ENCODE measurements around the gene WDHD1. TPM values are rescaled to one million over a fixed set of nuclear protein-coding genes. Genes with fewer than 3 reads are reported as not detected.
"Not testable (repeated sequence)": the region's sequence is repeated elsewhere in the genome, so short reads cannot be mapped to it uniquely, and the experiment has no call there.

Gene WDHD1, protein sequence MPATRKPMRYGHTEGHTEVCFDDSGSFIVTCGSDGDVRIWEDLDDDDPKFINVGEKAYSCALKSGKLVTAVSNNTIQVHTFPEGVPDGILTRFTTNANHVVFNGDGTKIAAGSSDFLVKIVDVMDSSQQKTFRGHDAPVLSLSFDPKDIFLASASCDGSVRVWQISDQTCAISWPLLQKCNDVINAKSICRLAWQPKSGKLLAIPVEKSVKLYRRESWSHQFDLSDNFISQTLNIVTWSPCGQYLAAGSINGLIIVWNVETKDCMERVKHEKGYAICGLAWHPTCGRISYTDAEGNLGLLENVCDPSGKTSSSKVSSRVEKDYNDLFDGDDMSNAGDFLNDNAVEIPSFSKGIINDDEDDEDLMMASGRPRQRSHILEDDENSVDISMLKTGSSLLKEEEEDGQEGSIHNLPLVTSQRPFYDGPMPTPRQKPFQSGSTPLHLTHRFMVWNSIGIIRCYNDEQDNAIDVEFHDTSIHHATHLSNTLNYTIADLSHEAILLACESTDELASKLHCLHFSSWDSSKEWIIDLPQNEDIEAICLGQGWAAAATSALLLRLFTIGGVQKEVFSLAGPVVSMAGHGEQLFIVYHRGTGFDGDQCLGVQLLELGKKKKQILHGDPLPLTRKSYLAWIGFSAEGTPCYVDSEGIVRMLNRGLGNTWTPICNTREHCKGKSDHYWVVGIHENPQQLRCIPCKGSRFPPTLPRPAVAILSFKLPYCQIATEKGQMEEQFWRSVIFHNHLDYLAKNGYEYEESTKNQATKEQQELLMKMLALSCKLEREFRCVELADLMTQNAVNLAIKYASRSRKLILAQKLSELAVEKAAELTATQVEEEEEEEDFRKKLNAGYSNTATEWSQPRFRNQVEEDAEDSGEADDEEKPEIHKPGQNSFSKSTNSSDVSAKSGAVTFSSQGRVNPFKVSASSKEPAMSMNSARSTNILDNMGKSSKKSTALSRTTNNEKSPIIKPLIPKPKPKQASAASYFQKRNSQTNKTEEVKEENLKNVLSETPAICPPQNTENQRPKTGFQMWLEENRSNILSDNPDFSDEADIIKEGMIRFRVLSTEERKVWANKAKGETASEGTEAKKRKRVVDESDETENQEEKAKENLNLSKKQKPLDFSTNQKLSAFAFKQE
- 10 to 100 TPM; 18.5 to 21.3 (median 20.0) TPM for polyA plus RNA-seq (ENCODE audit: insufficient read length in 3 of 3)

GRCh38 chr14:55026793-55027561 lies at the start of gene WDHD1, which contains the start of gene SOCS4:
Gene WDHD1 (minus strand): TSS chr14:55027099. CDS start chr14:55026787, 312 bp downstream.
Gene SOCS4 (plus strand): TSS chr14:55027236. CDS start chr14:55043042, 15,806 bp downstream.
- DNase-seq (ENCODE audit: low read depth in 3 of 3, low spot score in 2 of 3): peak; percentile 76 to 89 (median 84)

GRCh38 chr14:55075628-55076175 lies 48.8 kb upstream of the WDHD1 start:
- no peak for DNase-seq (ENCODE audit: low read depth in 3 of 3, low spot score in 2 of 3)

- no peak for DNase-seq (ENCODE audit: low read depth in 3 of 3, low spot score in 2 of 3)
Measured at GRCh38 chr14:55074662-55075061, 47.8 kb upstream of the WDHD1 start.

GRCh38 chr14:55073856-55074255 lies 47.0 kb upstream of the WDHD1 start:
- DNase-seq (ENCODE audit: low read depth in 3 of 3, low spot score in 2 of 3): no peak

GRCh38 chr14:55071870-55072640 lies 45.2 kb upstream of the WDHD1 start:
- peak in 1 of 3 donors; percentile 26 for DNase-seq (ENCODE audit: low read depth in 3 of 3, low spot score in 2 of 3)

DNA sequence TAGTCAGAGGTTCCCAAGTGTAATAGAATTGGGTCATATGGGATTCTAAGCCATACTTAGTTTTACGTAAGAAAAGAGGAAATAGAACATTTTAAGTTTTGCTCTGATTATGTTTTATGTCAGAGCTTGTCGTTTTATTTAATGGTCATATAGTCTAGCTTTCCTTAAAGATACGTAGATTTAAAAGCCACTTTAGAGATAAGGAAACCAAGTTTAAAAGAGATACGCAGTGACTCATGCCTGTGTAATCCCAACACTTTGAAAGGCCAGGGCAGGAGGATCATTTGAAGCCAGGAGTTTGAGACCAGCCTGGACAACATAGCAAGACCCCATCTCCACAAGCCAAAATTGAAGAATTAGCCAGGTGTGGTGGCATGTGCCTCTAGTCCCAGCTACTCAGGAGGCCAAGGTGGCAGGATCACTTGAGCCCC lies 44.1 kb upstream of the WDHD1 start:
- DNase-seq (ENCODE audit: low read depth in 3 of 3, low spot score in 2 of 3): no peak

DNA sequence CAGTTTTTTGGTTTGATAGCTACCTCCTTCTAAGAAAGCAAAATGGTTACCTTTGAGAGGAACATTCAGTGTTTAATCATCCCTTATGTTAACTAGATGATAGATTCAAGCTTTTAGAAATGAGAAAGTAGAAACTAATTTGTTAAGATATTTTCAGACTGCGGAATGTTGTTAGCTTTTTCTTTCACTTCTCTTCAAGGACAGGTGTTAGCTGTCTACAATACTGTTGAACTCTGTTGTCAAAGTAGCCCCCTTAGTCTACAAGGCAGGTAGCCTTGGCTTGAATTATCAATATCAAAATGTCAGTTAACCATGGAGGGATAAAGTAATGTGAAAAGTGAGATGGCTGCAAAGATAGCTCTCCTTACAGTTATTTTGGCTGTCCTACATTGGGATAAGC lies 39.3 kb upstream of the WDHD1 start:
- DNase-seq (ENCODE audit: low read depth in 3 of 3, low spot score in 2 of 3): no peak

GRCh38 chr14:55065411-55065810 lies 38.5 kb upstream of the WDHD1 start:
- no peak for DNase-seq (ENCODE audit: low read depth in 3 of 3, low spot score in 2 of 3)

- not testable (repeated sequence) for DNase-seq (ENCODE audit: low read depth in 3 of 3, low spot score in 2 of 3)
Measured at GRCh38 chr14:55064896-55065295, 38.0 kb upstream of the WDHD1 start.

DNA sequence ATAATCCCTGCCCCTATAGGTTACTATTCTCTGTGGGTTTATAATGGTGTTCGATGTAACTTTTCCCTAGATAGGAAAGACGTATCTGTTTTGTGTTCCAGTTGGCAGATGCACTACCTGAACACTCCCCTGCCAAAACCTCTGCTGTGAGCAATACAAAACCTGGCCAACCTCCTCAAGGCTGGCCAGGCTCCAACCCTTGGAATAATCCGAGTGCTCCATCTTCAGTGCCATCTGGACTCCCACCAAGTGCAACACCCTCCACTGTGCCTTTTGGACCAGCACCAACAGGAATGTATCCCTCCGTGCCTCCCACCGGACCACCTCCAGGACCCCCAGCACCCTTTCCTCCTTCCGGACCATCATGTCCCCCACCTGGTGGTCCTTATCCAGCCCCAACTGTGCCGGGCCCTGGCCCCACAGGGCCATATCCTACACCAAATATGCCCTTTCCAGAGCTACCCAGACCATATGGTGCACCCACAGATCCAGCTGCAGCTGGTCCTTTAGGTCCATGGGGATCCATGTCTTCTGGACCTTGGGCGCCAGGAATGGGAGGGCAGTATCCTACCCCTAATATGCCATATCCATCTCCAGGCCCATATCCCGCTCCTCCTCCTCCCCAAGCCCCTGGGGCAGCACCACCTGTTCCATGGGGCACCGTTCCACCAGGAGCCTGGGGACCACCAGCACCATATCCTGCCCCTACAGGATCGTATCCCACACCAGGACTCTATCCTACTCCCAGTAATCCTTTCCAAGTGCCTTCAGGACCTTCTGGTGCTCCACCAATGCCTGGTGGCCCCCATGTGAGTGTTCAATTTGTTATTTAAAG lies 35.8 kb upstream of the WDHD1 start:
- DNase-seq (ENCODE audit: low read depth in 3 of 3, low spot score in 2 of 3): no peak

- no peak for DNase-seq (ENCODE audit: low read depth in 3 of 3, low spot score in 2 of 3)
Measured at GRCh38 chr14:55059333-55059732, 32.4 kb upstream of the WDHD1 start.

DNA sequence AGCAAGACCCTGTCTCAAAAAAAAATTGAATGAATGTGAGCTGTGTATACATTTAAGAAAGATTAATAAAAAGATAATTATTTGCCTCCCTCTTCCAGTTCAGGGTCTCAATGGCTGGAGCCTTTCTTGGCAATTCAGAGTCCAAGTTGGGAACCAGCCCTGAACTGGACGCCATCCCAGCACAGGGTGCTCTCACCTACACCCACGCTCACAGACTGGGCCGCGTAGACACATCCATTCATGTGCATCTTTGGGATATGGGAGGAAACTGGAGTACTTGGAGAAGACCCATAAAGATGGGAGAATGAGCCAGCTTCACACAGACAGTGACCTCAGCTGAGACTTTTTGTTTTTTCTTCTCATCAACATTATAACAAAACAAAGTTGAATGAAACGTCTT lies 31.0 kb upstream of the WDHD1 start:
- no peak for DNase-seq (ENCODE audit: low read depth in 3 of 3, low spot score in 2 of 3)

DNA sequence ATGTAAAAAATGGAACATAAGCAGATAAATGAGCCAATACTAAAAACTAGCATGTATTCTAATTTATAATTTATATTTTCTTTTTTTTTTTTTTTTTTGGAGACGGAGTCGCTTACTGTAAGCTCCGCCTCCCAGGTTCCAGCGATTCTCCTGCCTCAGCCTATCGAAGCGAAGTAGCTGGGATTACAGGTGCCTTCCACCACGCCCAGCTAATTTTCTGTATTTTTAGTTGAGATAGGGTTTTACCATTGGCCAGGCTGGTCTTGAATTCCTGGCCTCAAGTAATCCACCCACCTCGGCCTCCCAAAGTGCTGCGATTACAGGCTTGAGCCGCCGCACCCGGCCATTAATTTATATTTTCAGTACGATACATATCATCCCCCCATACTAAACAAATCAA lies 27.2 kb upstream of the WDHD1 start:
- no peak for DNase-seq (ENCODE audit: low read depth in 3 of 3, low spot score in 2 of 3)

DNA sequence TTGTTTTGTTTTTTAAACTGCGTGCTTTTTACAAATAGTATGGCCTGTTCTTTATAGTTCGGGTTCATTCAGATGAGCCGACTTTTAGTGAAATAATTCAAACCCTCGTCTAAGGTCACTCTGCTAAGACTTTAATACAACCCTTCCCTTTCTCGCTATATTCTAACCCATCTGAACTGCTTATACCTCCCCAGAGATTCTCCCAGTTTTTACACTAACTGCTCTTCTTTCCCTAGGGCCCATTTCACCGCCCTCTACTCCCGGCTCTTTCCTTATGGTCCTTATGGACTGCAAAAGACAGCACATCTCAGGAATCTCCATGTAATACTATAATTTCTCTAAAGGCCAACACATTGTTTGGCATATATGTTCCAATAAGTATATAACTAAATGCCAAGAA lies 26.6 kb upstream of the WDHD1 start:
- no peak for DNase-seq (ENCODE audit: low read depth in 3 of 3, low spot score in 2 of 3)

DNA sequence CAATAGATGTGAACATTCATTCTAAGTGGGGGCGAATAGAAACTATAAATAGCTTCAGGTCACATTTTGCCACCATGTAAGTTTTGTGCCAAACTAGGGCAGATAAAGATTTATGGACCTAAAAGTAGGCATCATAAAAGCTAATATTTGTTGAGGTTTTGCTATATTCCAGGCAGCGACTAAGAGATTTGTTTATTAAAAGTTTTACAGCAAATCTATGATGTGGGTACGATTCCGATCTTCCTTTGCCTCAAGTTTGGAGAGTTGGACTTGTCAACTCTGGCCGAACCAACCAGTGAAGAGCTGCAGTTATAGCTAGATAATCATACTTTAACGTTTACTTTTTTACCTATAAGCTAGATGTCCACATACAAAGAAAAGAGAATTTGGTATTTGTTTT lies 26.1 kb upstream of the WDHD1 start:
- no peak for DNase-seq (ENCODE audit: low read depth in 3 of 3, low spot score in 2 of 3)

DNA sequence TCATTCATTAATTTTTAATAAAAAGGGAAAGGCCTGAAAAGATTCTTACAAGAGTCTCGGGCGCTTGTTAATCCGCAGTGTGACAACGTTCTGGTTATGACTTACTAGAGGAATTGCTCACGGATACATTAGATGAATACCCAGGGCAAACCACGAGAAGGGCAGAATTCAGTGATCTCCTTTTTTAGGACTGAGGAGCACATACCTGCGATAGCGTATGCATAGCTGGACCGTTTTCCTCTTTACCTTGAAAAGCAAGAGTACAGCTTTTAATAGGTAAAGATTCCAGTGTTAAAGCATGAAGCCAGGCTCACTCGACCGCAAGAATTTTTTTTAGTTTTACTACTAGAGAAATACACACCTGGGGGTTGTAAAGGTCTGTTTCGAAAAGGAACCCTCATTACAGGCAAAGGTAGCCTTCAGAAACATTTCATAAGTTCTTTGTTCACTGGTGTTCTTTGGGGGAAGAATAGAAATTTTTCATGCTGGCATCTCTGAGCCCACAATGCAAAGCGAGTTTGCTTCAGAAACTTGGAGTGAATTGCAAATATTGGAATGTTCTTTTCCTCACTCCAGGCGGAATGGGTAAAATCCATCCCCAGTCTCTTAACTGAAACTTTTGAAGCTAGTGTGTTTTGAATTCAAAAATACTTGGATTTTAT lies 25.5 kb upstream of the WDHD1 start:
- no peak for DNase-seq (ENCODE audit: low read depth in 3 of 3, low spot score in 2 of 3)

DNA sequence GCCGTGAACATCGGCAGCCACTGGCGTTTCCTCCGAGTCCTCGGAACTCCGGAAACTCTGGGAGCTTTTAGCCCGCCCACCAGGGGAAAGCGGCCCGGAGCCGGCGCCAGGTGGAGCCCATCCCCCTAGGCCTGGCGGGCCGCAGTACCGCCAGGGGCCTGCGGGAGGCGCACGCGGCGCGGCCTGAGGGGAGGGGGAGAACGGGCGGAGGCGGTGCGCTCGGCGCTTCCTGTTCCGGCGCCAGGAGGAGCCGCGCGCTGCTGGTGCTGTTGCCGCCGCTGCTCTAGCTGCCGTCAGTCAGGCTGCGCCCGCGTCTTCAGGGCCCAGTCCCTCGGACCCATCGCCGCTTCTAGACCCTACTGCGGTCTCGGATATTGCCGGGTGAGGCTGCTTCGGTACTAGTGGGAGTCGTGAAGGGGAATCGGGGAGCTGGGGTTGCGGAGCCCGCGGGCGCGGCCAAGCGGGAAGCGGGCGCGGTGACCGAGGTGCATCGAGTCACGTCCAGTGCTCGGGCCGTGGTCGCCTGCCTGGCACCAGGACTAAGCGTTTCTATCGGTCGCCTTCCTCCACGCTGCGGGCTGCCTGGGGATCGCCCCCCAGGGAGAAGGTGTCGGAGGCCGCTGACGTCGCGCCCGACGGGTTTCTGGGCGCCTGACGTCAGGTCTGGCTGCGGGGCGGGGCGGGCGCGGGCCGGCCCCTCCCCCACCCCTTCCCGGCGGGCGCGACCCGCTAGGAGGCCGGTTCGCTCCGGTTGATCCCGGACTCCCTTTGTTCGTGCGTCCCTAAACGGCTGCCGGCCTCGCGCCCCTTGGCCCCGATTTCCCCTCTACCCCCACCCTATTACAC lies 24.7 kb upstream of the WDHD1 start, which contains the start of gene MAPK1IP1L:
Gene MAPK1IP1L, plus strand, starts transcription at position 225 of the 846 bp plus-strand sequence. CDS start 10,037 bp downstream, outside the sequence.
- peak; percentile 88 to 90 (median 89) for DNase-seq (ENCODE audit: low read depth in 3 of 3, low spot score in 2 of 3)
